Activated CD8-positive, alpha-beta memory T cell treated with anti-CD3 and anti-CD28 coated beads, Interleukin-2, amount 50 U/mL, for 1 hour (primary cell): ENCODE results near the gene THSD4.
"Not testable (repeated sequence)": the region's sequence is repeated elsewhere in the genome, so short reads cannot be mapped to it uniquely, and the experiment has no call there.

Experiments
- DNase-seq: peaks from one replicate; pipeline ENCODE4 v3.0.0-alpha.2; 2020; ENCODE audit errors: extremely low read depth

THSD4 gene

GRCh38 chr15:71716990-71717389, 601.7 kb downstream of the THSD4 start:
- DNase-seq: no peak

GRCh38 chr15:71718116-71718910, 603.0 kb downstream of the THSD4 start:
- DNase-seq: no peak

- no peak for DNase-seq
Measured at GRCh38 chr15:71723344-71723743, 608.1 kb downstream of the THSD4 start.

GRCh38 chr15:71725207-71725955, 610.1 kb downstream of the THSD4 start:
- DNase-seq: not testable (repeated sequence)

GRCh38 chr15:71728881-71729280, 613.6 kb downstream of the THSD4 start:
- no peak for DNase-seq

GRCh38 chr15:71729319-71729718, 614.0 kb downstream of the THSD4 start:
- no peak for DNase-seq

GRCh38 chr15:71730277-71731144, 615.2 kb downstream of the THSD4 start:
- DNase-seq: no peak

- DNase-seq: no peak
Measured at GRCh38 chr15:71732636-71733035, 617.4 kb downstream of the THSD4 start.

GRCh38 chr15:71733122-71733521, 617.9 kb downstream of the THSD4 start:
- DNase-seq: no peak

- DNase-seq: no peak
Measured at GRCh38 chr15:71734709-71735384, 619.6 kb downstream of the THSD4 start.

GRCh38 chr15:71735385-71735757, 620.1 kb downstream of the THSD4 start:
- no peak for DNase-seq

- no peak for DNase-seq
Measured at GRCh38 chr15:71736286-71736947, 621.1 kb downstream of the THSD4 start.

- no peak for DNase-seq
Measured at GRCh38 chr15:71737761-71738160, 622.5 kb downstream of the THSD4 start.

- DNase-seq: no peak
Measured at GRCh38 chr15:71739355-71739754, 624.1 kb downstream of the THSD4 start.

- no peak for DNase-seq
Measured at GRCh38 chr15:71742964-71743363, 627.7 kb downstream of the THSD4 start.

GRCh38 chr15:71743861-71744382, 628.7 kb downstream of the THSD4 start:
- DNase-seq: peak; percentile 17

GRCh38 chr15:71746719-71747118, 631.4 kb downstream of the THSD4 start:
- no peak for DNase-seq

- DNase-seq: no peak
Measured at GRCh38 chr15:71747128-71748083, 632.1 kb downstream of the THSD4 start.

- DNase-seq: no peak
Measured at GRCh38 chr15:71748293-71748718, 633.0 kb downstream of the THSD4 start.

GRCh38 chr15:71749500-71749899, 634.2 kb downstream of the THSD4 start:
- DNase-seq: no peak
